ENCODE measurements around the gene LMF1. TPM values are rescaled to one million over a fixed set of nuclear protein-coding genes. Genes with fewer than 3 reads are reported as not detected.

LMF1 gene
- total RNA-seq, 1 donor from 2014 or later = 26.2 TPM

GRCh38 chr16:928526-928925 lies 42.3 kb downstream of the LMF1 start:
- H3K27me3 Mint-ChIP-seq = no peaks in the 10 kb centered on the region

DNA sequence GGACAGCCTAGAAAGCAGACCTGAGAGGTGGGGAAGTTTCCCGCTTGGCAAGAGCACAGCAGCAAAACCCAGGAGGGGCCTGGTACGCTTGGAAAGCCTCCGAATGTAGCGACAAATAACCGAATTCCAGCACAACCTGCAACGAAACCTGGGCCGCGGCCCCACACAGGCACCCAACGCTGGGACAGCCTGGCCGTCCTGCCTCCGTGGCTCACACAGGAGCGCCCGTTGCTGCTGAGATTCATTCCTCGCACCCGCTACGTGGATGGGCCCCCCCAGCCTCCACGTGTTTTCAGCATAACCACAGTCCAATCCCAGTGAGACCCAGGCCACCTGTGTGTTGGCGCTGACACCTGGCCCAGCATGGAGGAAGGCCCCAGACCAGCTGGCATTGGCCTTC lies 42.9 kb downstream of the LMF1 start:
- H3K4me3 Mint-ChIP-seq (ENCODE audit: low read depth) = no peak overlapping the region
- no peak for DNase-seq (ENCODE audit: low spot score, unreplicated experiment)
- no peaks in the 10 kb centered on the region for H3K27me3 Mint-ChIP-seq
- H3K4me1 Mint-ChIP-seq (ENCODE audit: low read depth) = no peaks in the 10 kb centered on the region
- TF ChIP-seq, protein P1, sequence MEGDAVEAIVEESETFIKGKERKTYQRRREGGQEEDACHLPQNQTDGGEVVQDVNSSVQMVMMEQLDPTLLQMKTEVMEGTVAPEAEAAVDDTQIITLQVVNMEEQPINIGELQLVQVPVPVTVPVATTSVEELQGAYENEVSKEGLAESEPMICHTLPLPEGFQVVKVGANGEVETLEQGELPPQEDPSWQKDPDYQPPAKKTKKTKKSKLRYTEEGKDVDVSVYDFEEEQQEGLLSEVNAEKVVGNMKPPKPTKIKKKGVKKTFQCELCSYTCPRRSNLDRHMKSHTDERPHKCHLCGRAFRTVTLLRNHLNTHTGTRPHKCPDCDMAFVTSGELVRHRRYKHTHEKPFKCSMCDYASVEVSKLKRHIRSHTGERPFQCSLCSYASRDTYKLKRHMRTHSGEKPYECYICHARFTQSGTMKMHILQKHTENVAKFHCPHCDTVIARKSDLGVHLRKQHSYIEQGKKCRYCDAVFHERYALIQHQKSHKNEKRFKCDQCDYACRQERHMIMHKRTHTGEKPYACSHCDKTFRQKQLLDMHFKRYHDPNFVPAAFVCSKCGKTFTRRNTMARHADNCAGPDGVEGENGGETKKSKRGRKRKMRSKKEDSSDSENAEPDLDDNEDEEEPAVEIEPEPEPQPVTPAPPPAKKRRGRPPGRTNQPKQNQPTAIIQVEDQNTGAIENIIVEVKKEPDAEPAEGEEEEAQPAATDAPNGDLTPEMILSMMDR (IDR thresholded peaks at IDR 0.05; ENCODE audit: unreplicated experiment) = no peak
- H3K36me3 Mint-ChIP-seq (ENCODE audit: insufficient read depth) = peaks cover 25% of the 10 kb centered on the region
- H3K27ac Mint-ChIP-seq = no peak overlapping the region
- peaks cover 8% of the 10 kb centered on the region for H3K9me3 Mint-ChIP-seq (ENCODE audit: low read depth)

More at GRCh38 chr16:928526-928925, 42.3 kb downstream of the LMF1 start:
- Mint-ChIP-seq H3K27ac (no peak overlapping the region), H3K4me3 (ENCODE audit: low read depth) (no peak overlapping the region), H3K9me3 (ENCODE audit: low read depth) (peaks cover 8% of the 10 kb centered on the region), H3K4me1 (ENCODE audit: low read depth) (no peaks in the 10 kb centered on the region), H3K36me3 (ENCODE audit: insufficient read depth) (peaks cover 21% of the 10 kb centered on the region)
- DNase-seq (ENCODE audit: low spot score, unreplicated experiment) = no peak
- TF ChIP-seq, protein P1 (IDR thresholded peaks at IDR 0.05; ENCODE audit: unreplicated experiment) = no peak

DNA sequence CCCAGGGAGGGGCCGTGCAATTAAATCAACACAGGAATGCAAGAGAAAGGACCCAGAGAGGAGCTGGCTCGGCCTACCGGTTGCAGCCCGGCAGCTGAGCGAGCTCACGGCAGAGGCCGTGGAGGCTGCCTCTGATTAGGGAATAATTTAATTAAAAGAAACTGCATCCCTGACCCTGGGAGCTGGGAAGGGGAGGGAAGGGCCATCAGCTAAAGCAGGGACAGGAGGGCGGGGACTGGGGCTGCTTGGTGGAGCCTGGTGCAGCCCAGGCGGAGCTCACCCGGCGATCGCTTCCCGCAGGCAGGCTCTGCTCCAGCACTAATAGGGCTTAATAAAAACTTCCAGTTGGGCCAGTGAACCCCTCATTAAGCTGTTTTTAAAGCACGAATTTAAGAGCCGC lies 43.4 kb downstream of the LMF1 start:
- Mint-ChIP-seq H3K27ac (no peak overlapping the region), H3K27me3 (no peaks in the 10 kb centered on the region), H3K4me3 (ENCODE audit: low read depth) (no peak overlapping the region), H3K4me1 (ENCODE audit: low read depth) (no peaks in the 10 kb centered on the region), H3K36me3 (ENCODE audit: insufficient read depth) (peaks cover 26% of the 10 kb centered on the region), H3K9me3 (ENCODE audit: low read depth) (peaks cover 9% of the 10 kb centered on the region)
- no peak for DNase-seq (ENCODE audit: low spot score, unreplicated experiment)
- TF ChIP-seq, protein P1 (IDR thresholded peaks at IDR 0.05; ENCODE audit: unreplicated experiment) = no peak

DNA sequence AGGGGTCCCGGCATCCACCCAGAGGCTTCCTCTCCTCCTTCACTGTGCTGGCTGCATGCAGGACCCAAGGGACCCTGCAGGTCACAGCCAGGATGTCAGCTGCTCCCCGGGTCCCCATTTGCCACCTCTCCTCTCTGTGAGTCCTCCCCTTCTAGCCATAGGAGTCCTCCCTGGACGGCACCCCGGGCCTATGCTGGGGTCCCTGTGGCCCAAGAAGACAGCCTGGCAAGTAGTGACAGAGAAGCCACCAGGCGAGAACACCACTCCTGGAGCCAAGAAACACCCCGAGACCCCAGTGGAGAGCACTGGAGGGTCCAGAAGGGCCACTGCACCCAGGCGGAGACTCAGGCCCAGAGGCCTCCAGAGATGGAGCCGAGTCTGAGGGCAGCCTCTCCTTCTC lies 44.1 kb downstream of the LMF1 start:
- H3K36me3 Mint-ChIP-seq (ENCODE audit: insufficient read depth) = peaks cover 32% of the 10 kb centered on the region
- TF ChIP-seq, protein P1 (IDR thresholded peaks at IDR 0.05; ENCODE audit: unreplicated experiment) = no peak
- H3K27me3 Mint-ChIP-seq = no peaks in the 10 kb centered on the region
- H3K9me3 Mint-ChIP-seq (ENCODE audit: low read depth) = peaks cover 12% of the 10 kb centered on the region
- no peaks in the 10 kb centered on the region for H3K4me1 Mint-ChIP-seq (ENCODE audit: low read depth)
- DNase-seq (ENCODE audit: low spot score, unreplicated experiment) = no peak
- no peak overlapping the region for H3K27ac Mint-ChIP-seq
- H3K4me3 Mint-ChIP-seq (ENCODE audit: low read depth) = no peak overlapping the region

DNA sequence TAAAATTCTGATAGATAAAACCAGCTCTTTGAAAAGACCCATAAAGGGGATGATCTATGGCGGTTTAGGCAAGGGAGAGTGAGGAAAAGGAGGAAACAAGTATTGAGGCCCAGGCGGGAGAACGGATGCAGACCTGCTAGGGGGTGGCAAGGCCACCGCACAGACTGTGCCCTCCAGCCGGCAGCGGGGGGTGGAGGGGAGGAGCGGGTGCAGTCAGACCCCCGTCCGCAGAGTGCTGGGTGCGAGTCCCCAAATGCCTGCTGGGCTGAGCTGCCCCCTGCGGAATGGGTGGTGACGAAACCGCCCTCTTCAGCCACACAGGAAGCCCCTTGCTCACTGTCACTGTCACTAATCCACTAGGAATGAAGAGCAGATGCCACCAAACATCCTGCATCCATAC lies 46.0 kb downstream of the LMF1 start:
- Mint-ChIP-seq H3K9me3 (ENCODE audit: low read depth) (peaks cover 12% of the 10 kb centered on the region), H3K27ac (no peak overlapping the region), H3K36me3 (ENCODE audit: insufficient read depth) (peaks cover 41% of the 10 kb centered on the region), H3K27me3 (no peaks in the 10 kb centered on the region), H3K4me3 (ENCODE audit: low read depth) (no peak overlapping the region), H3K4me1 (ENCODE audit: low read depth) (no peaks in the 10 kb centered on the region)
- DNase-seq (ENCODE audit: low spot score, unreplicated experiment) = no peak
- TF ChIP-seq, protein P1 (IDR thresholded peaks at IDR 0.05; ENCODE audit: unreplicated experiment) = no peak

Measured in progenitor cell of endocrine pancreas (in vitro differentiated cells).